Measurements from ENCODE around the gene NAMPT. TPM values are rescaled to one million over a fixed set of nuclear protein-coding genes. Genes with fewer than 3 reads are reported as not detected.

NAMPT gene
- total RNA-seq: 92.0 and 252 TPM in 2 replicates

DNA sequence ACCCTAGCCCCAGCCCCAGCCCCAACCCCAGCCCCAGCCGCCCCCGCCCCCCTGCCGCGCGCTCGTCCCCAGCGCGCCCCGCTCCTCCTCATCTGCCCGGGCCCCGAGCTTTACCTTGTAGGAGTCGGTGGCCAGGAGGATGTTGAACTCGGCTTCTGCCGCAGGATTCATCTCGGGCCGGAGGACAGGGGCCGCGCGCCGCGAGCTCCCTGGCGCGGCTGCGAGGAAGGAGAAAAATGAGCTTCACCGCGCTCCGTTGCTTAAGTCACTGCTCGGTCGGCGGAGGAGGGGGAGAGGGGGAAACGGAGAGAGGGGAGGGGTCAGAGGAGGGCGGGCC is at the start of gene NAMPT:
NAMPT (minus strand) TSS at position 270 of the 337 bp plus-strand sequence; CDS start at position 171, 99 bp downstream.

Other genes starting within 250 kb of the NAMPT start
- 62.2 and 90.4 TPM in 2 replicates for gene SYPL1, start 172.7 kb downstream of the NAMPT start, total RNA-seq